Left lung (tissue), 10 donors: ENCODE measurements around the gene SSC5D. TPM values are rescaled to one million over a fixed set of nuclear protein-coding genes. Genes with fewer than 3 reads are reported as not detected.

Source experiments
- ATAC-seq: fragments of 200-7000 bp; cut with Tn5 transposase; one replicate; pipeline ENCODE4 v1.9.1; 2020; ENCODE audit warnings: moderate library complexity
- DNase-seq, 4 donors: peaks; one replicate each; pipeline ENCODE4 v3.0.0-alpha.2; 2013 to 2020
- H3K27ac ChIP-seq, 2 donors: fragments of 200-600 bp; sonication (generic) in 1 of 2; one replicate each; pipeline versions ENCODE4 v1.5.0 to v1.8.0; 2020 to 2021
- H3K27me3 ChIP-seq, 2 donors: fragments of 200-600 bp; sonication (generic) in 1 of 2; one replicate each; pipeline versions ENCODE4 v1.5.0 to v1.8.0; 2020 to 2021
- H3K36me3 ChIP-seq, 2 donors: fragments of 200-600 bp; sonication (generic) in 1 of 2; one replicate each; pipeline versions ENCODE4 v1.5.0 to v1.8.0; 2020 to 2021
- H3K4me1 ChIP-seq, 2 donors: fragments of 200-600 bp; one replicate each; pipeline ENCODE4 v1.8.0; 2021
- H3K4me3 ChIP-seq, 2 donors: fragments of 200-600 bp; sonication (generic) in 1 of 2; one replicate each; pipeline versions ENCODE4 v1.5.0 to v1.8.0; 2020 to 2021; ENCODE audit warnings: mild to moderate bottlenecking in 1 of 2
- H3K9me3 ChIP-seq, 2 donors: fragments of 200-600 bp; sonication (generic) in 1 of 2; one replicate each; pipeline versions ENCODE4 v1.5.0 to v1.8.0; 2020 to 2021
- CTCF ChIP-seq, 2 donors: fragments of 200-600 bp; sonication (generic) in 1 of 2; IDR thresholded peaks; one replicate each; pipeline versions ENCODE4 v1.5.0 to v1.8.0; 2021; ENCODE audit warnings: antibody characterized with exemption in 2 of 2
- intact Hi-C, 2 donors: fragments of 100-400 bp; cut with DNase I; formaldehyde crosslinking; loops; one replicate each; pipeline versions ENCODE4 v1.11.2 to v1.14.2; 2022
- polyA plus RNA-seq, 6 donors: library from polyadenylated mRNA; unstranded; fragments of 120-200 nt; gene quantifications; one replicate each; pipeline ENCODE4 v1.2.1, GENCODE V29; 2013; ENCODE audit not compliant: insufficient read length in 6 of 6
- total RNA-seq, 2 donors: library from RNA; stranded (reverse); fragmentation: NEBNext Ultra II Directional; extraction: Animal tissue kit (Norgen Biotek cat#: 25700); gene quantifications; one replicate each; pipeline ENCODE4 v1.2.1, GENCODE V29; 2021
- donor health status: DM: no; HTN: yes; CAD: no.
- donor health status: DM: no; HTN: no; CAD: no.

SSC5D gene
- total and polyA plus RNA-seq, 8 donors = 4.1 to 45.9 (median 8.0) TPM

- Histone ChIP-seq H3K36me3 (no peaks in the 10 kb centered on the region), H3K27ac (peak overlapping the region in 1 of 2 donors; percentile 75), H3K4me1 (peaks cover 4 to 12% of the 10 kb centered on the region in 2 donors), H3K4me3 (peak overlapping the region; percentile 28 to 45), H3K27me3 (no peaks in the 10 kb centered on the region), H3K9me3 (no peaks in the 10 kb centered on the region)
- ATAC-seq = peak; percentile 98
- TF ChIP-seq CTCF (IDR thresholded peaks at IDR 0.05) = peak; percentile 96 to 100
- intact Hi-C loops = no loop called here
- DNase-seq = peak; percentile 83 to 96 (median 94)
Measured at GRCh38 chr19:55503502-55504251, 15.4 kb downstream of the SSC5D start.

GRCh38 chr19:55504252-55504603 is 16.0 kb downstream of the SSC5D start:
- DNase-seq (no peak), ATAC-seq (no peak)
- Histone ChIP-seq H3K4me3 (peak overlapping the region in 1 of 2 donors; percentile 45), H3K27me3 (no peaks in the 10 kb centered on the region), H3K9me3 (no peaks in the 10 kb centered on the region), H3K27ac (peak overlapping the region in 1 of 2 donors; percentile 75), H3K4me1 (peaks cover 4 to 12% of the 10 kb centered on the region in 2 donors), H3K36me3 (no peaks in the 10 kb centered on the region)
- intact Hi-C loops = no loop called here
- peak in 1 of 2 donors; percentile 7 for TF ChIP-seq CTCF (IDR thresholded peaks at IDR 0.05)

GRCh38 chr19:55504981-55505380 is 16.7 kb downstream of the SSC5D start:
- Histone ChIP-seq H3K4me3 (no peak overlapping the region), H3K27ac (no peak overlapping the region), H3K9me3 (no peaks in the 10 kb centered on the region), H3K36me3 (no peaks in the 10 kb centered on the region), H3K4me1 (peaks cover 4 to 12% of the 10 kb centered on the region in 2 donors), H3K27me3 (no peaks in the 10 kb centered on the region)
- intact Hi-C loops = no loop called here
- no peak for TF ChIP-seq CTCF (IDR thresholded peaks at IDR 0.05)
- no peak for ATAC-seq
- no peak for DNase-seq

- intact Hi-C loops = no loop called here
- peaks cover 0 to 13% of the 10 kb centered on the region in 2 donors for H3K27me3 ChIP-seq
- no peak overlapping the region for H3K27ac ChIP-seq
- peaks cover 4 to 11% of the 10 kb centered on the region in 2 donors for H3K4me1 ChIP-seq
- no peak for TF ChIP-seq CTCF (IDR thresholded peaks at IDR 0.05)
- H3K9me3 ChIP-seq = no peaks in the 10 kb centered on the region
- ATAC-seq (no peak), DNase-seq (no peak)
- H3K36me3 ChIP-seq = no peaks in the 10 kb centered on the region
- H3K4me3 ChIP-seq = no peak overlapping the region
Measured at GRCh38 chr19:55508120-55508519, 19.9 kb downstream of the SSC5D start.

- DNase-seq = peak; percentile 84 to 97 (median 94)
- peak; percentile 40 to 67 for TF ChIP-seq CTCF (IDR thresholded peaks at IDR 0.05)
- Histone ChIP-seq H3K27me3 (peaks cover 0 to 13% of the 10 kb centered on the region in 2 donors), H3K4me3 (peak overlapping the region; percentile 31 to 46), H3K27ac (peak overlapping the region; percentile 74 to 76), H3K9me3 (no peaks in the 10 kb centered on the region), H3K36me3 (no peaks in the 10 kb centered on the region), H3K4me1 (no peaks in the 10 kb centered on the region)
- ATAC-seq = peak; percentile 100
- intact Hi-C loops = loop anchor here in 1 of 2 donors (10.0 kb wide), 1 partner anchor 88 kb away; the partner anchor contains the start of genes ZNF524 and ZNF865
Measured at GRCh38 chr19:55516878-55517620, 28.8 kb downstream of the SSC5D start.
